ENCODE results near the gene NCLN. TPM values are rescaled to one million over a fixed set of nuclear protein-coding genes. Genes with fewer than 3 reads are reported as not detected.

NCLN gene
- total and polyA plus RNA-seq, 9 of the 15 experiments (the other 6 are each of a cell fraction or from before 2014, with no cell fraction given): 3.8 to 126 (median 39.6) TPM

DNA sequence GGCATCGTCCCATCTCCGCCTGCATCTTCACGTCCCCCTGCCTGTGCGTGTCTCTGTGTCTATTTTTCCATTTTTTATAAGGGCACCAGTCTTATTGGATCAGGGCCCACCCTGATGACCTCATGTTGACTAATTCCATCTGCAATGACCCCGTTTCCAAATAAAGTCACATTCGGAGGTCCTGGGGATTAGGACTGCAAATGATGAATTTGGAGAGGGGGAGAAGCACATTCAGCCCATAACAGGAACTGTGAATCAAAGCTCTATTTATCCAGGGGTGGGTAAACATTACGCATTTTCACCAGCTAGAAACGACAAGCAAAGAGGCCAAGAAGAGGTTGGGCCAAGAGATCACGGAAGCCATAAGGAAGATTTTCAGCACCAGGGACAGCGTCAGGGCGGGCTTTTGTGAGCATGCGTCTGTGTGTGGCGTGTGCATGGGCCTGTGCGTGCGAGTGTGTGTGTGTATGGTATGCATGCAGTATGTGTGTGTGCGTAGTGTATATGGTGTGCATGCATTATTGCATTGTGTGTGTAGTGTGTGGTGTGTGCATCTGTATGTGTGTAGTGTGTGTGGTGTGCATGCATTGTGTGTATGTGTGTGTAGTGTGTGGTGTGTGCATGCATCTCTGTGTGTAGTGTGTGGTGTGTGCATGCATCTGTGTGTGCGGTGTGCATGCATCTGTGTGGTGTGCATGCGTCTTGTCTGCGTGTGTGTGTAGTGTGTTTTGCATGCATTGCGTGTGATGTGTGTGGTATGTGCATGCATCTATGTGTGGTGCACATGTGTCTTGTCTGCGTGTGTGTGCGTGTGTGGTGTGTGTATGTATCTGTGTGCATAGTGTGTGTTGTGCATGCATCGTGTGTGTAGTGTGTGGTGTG lies 58.3 kb downstream of the NCLN start (continued):
- TF ChIP-seq, protein P1, sequence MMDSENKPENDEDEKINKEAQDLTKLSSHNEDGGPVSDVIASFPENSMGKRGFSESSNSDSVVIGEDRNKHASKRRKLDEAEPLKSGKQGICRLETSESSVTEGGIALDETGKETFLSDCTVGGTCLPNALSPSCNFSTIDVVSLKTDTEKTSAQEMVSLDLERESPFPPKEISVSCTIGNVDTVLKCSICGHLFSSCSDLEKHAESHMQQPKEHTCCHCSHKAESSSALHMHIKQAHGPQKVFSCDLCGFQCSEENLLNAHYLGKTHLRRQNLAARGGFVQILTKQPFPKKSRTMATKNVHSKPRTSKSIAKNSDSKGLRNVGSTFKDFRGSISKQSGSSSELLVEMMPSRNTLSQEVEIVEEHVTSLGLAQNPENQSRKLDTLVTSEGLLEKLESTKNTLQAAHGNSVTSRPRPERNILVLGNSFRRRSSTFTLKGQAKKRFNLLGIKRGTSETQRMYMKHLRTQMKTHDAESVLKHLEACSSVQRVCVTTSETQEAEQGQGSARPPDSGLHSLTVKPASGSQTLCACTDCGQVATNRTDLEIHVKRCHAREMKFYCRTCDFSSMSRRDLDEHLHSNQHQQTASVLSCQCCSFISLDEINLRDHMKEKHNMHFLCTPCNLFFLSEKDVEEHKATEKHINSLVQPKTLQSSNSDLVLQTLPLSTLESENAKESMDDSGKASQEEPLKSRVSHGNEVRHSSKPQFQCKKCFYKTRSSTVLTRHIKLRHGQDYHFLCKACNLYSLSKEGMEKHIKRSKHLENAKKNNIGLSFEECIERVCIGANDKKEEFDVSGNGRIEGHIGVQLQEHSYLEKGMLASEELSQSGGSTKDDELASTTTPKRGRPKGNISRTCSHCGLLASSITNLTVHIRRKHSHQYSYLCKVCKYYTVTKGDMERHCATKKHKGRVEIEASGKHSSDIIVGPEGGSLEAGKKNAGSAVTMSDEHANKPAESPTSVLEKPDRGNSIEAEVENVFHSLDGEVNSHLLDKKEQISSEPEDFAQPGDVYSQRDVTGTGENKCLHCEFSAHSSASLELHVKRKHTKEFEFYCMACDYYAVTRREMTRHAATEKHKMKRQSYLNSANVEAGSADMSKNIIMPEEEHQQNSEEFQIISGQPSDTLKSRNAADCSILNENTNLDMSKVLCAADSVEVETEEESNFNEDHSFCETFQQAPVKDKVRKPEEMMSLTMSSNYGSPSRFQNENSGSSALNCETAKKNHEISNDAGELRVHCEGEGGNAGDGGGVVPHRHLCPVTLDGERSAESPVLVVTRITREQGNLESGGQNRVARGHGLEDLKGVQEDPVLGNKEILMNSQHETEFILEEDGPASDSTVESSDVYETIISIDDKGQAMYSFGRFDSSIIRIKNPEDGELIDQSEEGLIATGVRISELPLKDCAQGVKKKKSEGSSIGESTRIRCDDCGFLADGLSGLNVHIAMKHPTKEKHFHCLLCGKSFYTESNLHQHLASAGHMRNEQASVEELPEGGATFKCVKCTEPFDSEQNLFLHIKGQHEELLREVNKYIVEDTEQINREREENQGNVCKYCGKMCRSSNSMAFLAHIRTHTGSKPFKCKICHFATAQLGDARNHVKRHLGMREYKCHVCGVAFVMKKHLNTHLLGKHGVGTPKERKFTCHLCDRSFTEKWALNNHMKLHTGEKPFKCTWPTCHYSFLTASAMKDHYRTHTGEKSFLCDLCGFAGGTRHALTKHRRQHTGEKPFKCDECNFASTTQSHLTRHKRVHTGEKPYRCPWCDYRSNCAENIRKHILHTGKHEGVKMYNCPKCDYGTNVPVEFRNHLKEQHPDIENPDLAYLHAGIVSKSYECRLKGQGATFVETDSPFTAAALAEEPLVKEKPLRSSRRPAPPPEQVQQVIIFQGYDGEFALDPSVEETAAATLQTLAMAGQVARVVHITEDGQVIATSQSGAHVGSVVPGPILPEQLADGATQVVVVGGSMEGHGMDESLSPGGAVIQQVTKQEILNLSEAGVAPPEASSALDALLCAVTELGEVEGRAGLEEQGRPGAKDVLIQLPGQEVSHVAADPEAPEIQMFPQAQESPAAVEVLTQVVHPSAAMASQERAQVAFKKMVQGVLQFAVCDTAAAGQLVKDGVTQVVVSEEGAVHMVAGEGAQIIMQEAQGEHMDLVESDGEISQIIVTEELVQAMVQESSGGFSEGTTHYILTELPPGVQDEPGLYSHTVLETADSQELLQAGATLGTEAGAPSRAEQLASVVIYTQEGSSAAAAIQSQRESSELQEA (IDR thresholded peaks at IDR 0.05; ENCODE audit: low read depth): no peak; the same call in 1 of the 2 replicates
- TF ChIP-seq, protein P2, sequence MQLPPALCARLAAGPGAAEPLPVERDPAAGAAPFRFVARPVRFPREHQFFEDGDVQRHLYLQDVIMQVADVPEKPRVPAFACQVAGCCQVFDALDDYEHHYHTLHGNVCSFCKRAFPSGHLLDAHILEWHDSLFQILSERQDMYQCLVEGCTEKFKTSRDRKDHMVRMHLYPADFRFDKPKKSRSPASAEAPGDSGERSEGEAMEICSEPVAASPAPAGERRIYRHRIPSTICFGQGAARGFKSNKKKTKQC (CRISPR knock-in tag; IDR thresholded peaks at IDR 0.05): peak; percentile 82
- TF ChIP-seq KDM5B (IDR thresholded peaks at IDR 0.05; ENCODE audit: insufficient replicate concordance, low read depth, low read length) (no peak), ARID4B (CRISPR knock-in tag; IDR thresholded peaks at IDR 0.05) (peak; percentile 76), TEAD4 (IDR thresholded peaks at IDR 0.05; ENCODE audit: low read length) (no peak), TEAD4 (CRISPR knock-in tag; IDR thresholded peaks at IDR 0.05; ENCODE audit: borderline replicate concordance) (0 out of 2 replicates have a peak, but pooled peaks have one; percentile 7), CHD4 (IDR thresholded peaks at IDR 0.05; ENCODE audit: insufficient read depth, insufficient replicate concordance, low read depth, low read length, poor library complexity, severe bottlenecking) (no peak), CAMTA2 (CRISPR knock-in tag; conservative IDR thresholded peaks at IDR 0.05) (no peak), JUND (IDR thresholded peaks at IDR 0.05; ENCODE audit: borderline replicate concordance, low read depth, low read length) (no peak), JUND (tag; IDR thresholded peaks at IDR 0.05; ENCODE audit: borderline replicate concordance, low read depth, low read length) (peak; percentile 16; the same call in 1 of the 3 replicates)
